Measurements from ENCODE around the gene INPP4B.
"Not testable (repeated sequence)": the region's sequence is repeated elsewhere in the genome, so short reads cannot be mapped to it uniquely, and the experiment has no call there.

Gene INPP4B

DNA sequence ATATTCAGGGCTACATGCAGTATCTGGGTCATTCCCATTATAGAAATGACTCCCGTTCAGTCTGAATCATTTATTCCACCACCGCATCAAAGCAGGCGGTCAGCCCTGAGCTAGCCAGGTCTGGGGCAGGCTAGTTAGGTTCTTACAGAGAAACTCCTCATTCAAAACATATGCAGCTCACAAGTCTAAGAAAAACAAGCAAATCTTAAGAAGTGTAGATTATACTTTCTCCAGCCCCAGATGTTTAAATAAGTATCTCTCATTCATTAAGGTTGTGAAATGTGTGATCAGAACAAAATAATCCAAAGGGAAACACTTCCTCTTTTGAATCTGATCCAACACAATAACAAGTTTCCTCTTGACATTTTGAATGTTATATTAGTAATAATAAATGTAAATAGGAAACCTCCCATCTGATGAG lies 441.9 kb downstream of the INPP4B start:
- H3K4me3 ChIP-seq, result no peak overlapping the region
- no peak overlapping the region for H3K27ac ChIP-seq
- no peaks in the 10 kb centered on the region for H4K20me1 ChIP-seq
- H3K9me3 ChIP-seq, result no peaks in the 10 kb centered on the region
- peak overlapping the region; percentile 82 for H3K4me2 ChIP-seq
- no peak for TF ChIP-seq Cebpa-rat (IDR thresholded peaks at IDR 0.05)
- H3K27me3 ChIP-seq, result no peaks in the 10 kb centered on the region
- peaks cover 41% of the 10 kb centered on the region for H3K4me1 ChIP-seq
- H3K36me3 ChIP-seq, result no peaks in the 10 kb centered on the region
- no peak overlapping the region for H3K9ac ChIP-seq

GRCh38 chr4:142402900-142403299 lies 443.2 kb downstream of the INPP4B start:
- TF ChIP-seq Cebpa-rat (IDR thresholded peaks at IDR 0.05), result no peak
- no peak overlapping the region for H3K27ac ChIP-seq
- no peaks in the 10 kb centered on the region for H3K9me3 ChIP-seq
- no peaks in the 10 kb centered on the region for H4K20me1 ChIP-seq
- no peaks in the 10 kb centered on the region for H3K36me3 ChIP-seq
- H3K4me1 ChIP-seq, result peaks cover 37% of the 10 kb centered on the region
- no peak overlapping the region for H3K4me2 ChIP-seq
- H3K9ac ChIP-seq, result no peak overlapping the region
- no peak overlapping the region for H3K4me3 ChIP-seq
- H3K27me3 ChIP-seq, result no peaks in the 10 kb centered on the region

- H3K4me2 ChIP-seq, result no peak overlapping the region
These were observed 443.9 kb downstream of the INPP4B start for GRCh38 chr4:142402156-142402555.

DNA sequence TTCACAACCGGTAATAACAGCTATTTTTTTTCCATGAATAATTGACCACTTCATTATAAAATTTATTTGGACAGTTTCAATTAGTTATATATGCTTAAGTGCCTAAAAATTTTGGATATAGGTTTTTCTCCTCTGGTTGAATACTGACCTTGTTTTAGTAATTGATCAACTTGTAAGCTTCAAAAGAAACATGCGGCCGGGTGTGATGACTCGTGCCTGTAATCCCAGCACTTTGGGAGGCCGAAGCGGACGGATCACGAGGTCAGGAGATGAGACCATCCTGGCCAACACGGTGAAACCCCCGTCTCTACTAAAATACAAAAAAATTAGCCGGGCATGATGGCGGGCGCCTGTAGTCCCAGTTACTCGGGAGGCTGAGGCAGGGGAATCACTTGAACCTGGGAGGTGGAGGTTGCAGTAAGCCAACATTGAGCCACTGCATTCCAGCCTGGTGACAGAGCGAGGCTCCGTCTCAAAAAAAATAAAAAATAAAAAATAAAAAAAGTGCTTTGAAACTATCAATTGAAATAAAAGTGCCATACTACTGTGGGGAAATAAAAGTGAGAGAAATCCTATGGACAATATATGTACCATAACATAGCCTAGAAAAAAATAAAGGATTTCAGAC lies 448.6 kb downstream of the INPP4B start:
- not testable (repeated sequence) for H3K4me3 ChIP-seq, H3K27me3 ChIP-seq, H3K9me3 ChIP-seq, H4K20me1 ChIP-seq, H3K36me3 ChIP-seq, H3K4me2 ChIP-seq, H3K27ac ChIP-seq, H3K9ac ChIP-seq, H3K4me1 ChIP-seq

More at GRCh38 chr4:142402156-142402555, 443.9 kb downstream of the INPP4B start:
- Histone ChIP-seq H3K9ac (no peak overlapping the region), H3K36me3 (no peaks in the 10 kb centered on the region), H3K4me3 (no peak overlapping the region), H3K4me1 (peaks cover 30% of the 10 kb centered on the region), H3K27ac (no peak overlapping the region), H3K27me3 (no peaks in the 10 kb centered on the region), H3K9me3 (no peaks in the 10 kb centered on the region), H4K20me1 (no peaks in the 10 kb centered on the region)
- TF ChIP-seq Cebpa-rat (IDR thresholded peaks at IDR 0.05), result no peak

- H3K27me3 ChIP-seq, result no peaks in the 10 kb centered on the region
- no peak for TF ChIP-seq Cebpa-rat (IDR thresholded peaks at IDR 0.05)
- H3K4me2 ChIP-seq, result no peak overlapping the region
- H3K36me3 ChIP-seq, result no peaks in the 10 kb centered on the region
- H3K27ac ChIP-seq, result no peak overlapping the region
- no peak overlapping the region for H3K4me3 ChIP-seq
- H3K4me1 ChIP-seq, result no peaks in the 10 kb centered on the region
- no peak overlapping the region for H3K9ac ChIP-seq
- H3K9me3 ChIP-seq, result no peaks in the 10 kb centered on the region
- H4K20me1 ChIP-seq, result no peaks in the 10 kb centered on the region
These were observed 449.8 kb downstream of the INPP4B start for GRCh38 chr4:142396279-142396678.

DNA sequence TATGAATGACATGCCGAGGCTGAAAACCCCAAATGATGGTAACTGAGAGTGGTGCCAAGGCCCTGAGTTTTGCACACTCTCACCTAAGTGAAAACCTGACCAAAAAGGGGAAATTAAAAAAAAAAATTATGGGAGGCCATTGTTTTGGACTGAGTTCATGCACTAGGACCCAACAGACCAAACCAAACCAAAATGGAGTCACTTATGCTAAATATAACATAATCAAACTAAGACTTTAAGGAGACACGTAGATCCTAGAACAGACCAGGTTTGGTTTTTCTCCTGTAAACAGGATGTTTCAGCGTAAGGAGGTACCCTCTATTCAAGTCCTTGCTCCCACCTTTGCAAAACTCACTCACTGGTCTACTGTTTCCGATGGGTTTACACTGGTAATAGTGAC lies 453.0 kb downstream of the INPP4B start:
- Histone ChIP-seq H3K27ac (no peak overlapping the region), H3K36me3 (no peaks in the 10 kb centered on the region), H3K27me3 (no peaks in the 10 kb centered on the region), H3K4me2 (no peak overlapping the region), H3K4me3 (no peak overlapping the region), H3K4me1 (no peaks in the 10 kb centered on the region), H4K20me1 (no peaks in the 10 kb centered on the region), H3K9ac (no peak overlapping the region), H3K9me3 (no peaks in the 10 kb centered on the region)
- no peak for TF ChIP-seq Cebpa-rat (IDR thresholded peaks at IDR 0.05)

DNA sequence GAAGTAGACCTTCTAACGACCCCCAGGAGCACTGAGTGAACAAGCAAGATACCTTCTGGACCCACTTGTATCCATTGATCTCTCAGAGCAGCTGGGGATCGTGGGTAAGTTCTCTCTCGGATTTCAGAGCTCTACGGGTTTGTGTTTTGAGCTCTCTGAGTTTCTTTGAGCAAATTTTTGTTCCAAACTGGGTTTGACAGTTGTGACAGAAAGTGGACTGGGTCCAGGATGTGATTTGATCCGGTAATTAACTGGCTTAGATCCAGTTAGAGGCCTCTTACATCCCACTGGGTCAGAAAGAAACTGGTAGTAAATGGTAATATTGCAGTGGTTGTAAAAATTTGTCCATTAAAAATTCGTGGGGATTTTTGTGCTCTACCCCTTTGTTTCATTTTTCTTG lies 459.2 kb downstream of the INPP4B start:
- Histone ChIP-seq H3K9me3 (no peaks in the 10 kb centered on the region), H3K9ac (no peak overlapping the region), H3K27ac (no peak overlapping the region), H3K4me2 (no peak overlapping the region), H3K4me3 (no peak overlapping the region), H3K27me3 (no peaks in the 10 kb centered on the region), H3K36me3 (no peaks in the 10 kb centered on the region), H4K20me1 (no peaks in the 10 kb centered on the region), H3K4me1 (no peaks in the 10 kb centered on the region)
- TF ChIP-seq Cebpa-rat (IDR thresholded peaks at IDR 0.05), result no peak

DNA sequence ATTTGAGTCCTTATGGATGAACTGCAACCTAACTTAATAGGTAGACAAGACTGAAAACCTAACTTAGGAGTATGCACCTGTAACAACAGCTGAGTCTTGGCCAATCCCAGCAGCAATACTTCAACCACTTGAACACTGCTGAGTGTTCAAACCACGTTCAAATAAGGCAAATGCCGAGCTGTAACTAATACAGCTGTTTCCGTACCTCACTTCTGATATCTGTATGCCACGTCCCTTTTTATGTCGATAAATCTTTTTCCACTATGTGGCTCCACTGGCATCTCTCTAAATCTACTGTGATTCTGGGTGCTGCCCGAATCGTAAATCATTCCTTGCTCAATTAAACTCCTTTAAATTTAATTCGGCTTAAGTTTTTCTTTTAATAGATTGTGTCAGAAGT lies 459.7 kb downstream of the INPP4B start:
- H4K20me1 ChIP-seq, result no peaks in the 10 kb centered on the region
- H3K9me3 ChIP-seq, result no peaks in the 10 kb centered on the region
- no peak overlapping the region for H3K27ac ChIP-seq
- H3K36me3 ChIP-seq, result no peaks in the 10 kb centered on the region
- TF ChIP-seq Cebpa-rat (IDR thresholded peaks at IDR 0.05), result no peak
- H3K4me3 ChIP-seq, result no peak overlapping the region
- no peak overlapping the region for H3K4me2 ChIP-seq
- no peaks in the 10 kb centered on the region for H3K4me1 ChIP-seq
- no peaks in the 10 kb centered on the region for H3K27me3 ChIP-seq
- no peak overlapping the region for H3K9ac ChIP-seq

DNA sequence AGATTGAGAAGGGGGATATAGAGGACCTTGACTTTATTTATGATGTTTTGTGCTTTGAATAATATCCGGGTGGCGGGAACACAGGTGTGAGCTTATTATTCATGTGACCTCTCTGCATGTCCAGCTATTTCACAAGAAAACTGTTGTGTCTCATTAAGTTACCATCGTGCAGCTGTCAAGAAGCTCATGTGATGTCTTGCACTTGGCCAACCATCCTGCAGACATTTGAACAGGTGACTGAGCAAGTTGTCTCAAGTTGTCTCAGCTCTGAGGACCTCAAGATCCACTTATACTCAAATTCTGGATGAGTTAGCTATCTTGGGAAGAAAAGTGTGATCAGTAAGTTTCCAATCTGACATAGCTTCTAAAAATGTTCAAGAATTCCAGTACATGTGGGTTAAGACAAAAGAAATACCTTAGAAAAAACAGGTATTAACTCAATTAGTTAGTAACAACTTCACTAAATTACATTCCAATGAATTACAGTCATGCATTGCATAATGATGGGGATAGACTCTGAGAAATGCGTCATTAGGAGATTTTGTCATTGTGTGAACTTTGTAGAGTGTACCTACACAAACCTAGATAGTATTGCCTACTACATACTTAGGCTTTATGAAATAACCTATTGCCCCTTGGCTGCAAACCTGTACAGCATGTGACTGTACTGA lies 462.2 kb downstream of the INPP4B start:
- Histone ChIP-seq H3K9ac (no peak overlapping the region), H3K27ac (no peak overlapping the region), H3K4me2 (no peak overlapping the region), H3K4me3 (no peak overlapping the region), H3K4me1 (no peaks in the 10 kb centered on the region), H3K27me3 (no peaks in the 10 kb centered on the region), H3K36me3 (no peaks in the 10 kb centered on the region), H4K20me1 (no peaks in the 10 kb centered on the region), H3K9me3 (no peaks in the 10 kb centered on the region)
- no peak for TF ChIP-seq Cebpa-rat (IDR thresholded peaks at IDR 0.05)

DNA sequence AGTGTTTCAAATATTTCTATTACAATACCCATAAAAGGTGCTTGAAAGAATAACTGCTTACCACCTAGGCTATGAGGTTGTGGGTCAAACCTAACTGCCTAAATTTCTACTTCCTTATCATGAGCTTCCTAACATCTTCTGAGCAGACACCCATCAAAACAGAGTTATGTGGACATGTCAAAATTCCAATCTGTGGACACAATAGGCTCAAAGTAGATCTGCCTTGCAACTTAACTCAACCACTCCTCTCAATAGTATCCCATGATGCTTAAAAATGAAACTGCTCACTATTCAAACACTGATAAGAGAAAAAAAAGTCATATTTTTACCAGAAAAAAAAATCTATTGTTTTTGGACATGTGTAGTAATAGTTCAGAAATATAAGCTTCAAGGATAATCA lies 462.7 kb downstream of the INPP4B start:
- TF ChIP-seq Cebpa-rat (IDR thresholded peaks at IDR 0.05), result no peak
- Histone ChIP-seq H3K9me3 (no peaks in the 10 kb centered on the region), H3K27me3 (no peaks in the 10 kb centered on the region), H3K9ac (no peak overlapping the region), H3K4me1 (no peaks in the 10 kb centered on the region), H3K27ac (no peak overlapping the region), H4K20me1 (no peaks in the 10 kb centered on the region), H3K4me2 (no peak overlapping the region), H3K36me3 (no peaks in the 10 kb centered on the region), H3K4me3 (no peak overlapping the region)
